NCI-H2107 (cell line): ENCODE measurements around the gene XKR7.

Experiments
- DNase-seq: peaks from one replicate; lab custom pipeline; 2025; lab: John Stamatoyannopoulos, UW

The XKR7 gene

DNA sequence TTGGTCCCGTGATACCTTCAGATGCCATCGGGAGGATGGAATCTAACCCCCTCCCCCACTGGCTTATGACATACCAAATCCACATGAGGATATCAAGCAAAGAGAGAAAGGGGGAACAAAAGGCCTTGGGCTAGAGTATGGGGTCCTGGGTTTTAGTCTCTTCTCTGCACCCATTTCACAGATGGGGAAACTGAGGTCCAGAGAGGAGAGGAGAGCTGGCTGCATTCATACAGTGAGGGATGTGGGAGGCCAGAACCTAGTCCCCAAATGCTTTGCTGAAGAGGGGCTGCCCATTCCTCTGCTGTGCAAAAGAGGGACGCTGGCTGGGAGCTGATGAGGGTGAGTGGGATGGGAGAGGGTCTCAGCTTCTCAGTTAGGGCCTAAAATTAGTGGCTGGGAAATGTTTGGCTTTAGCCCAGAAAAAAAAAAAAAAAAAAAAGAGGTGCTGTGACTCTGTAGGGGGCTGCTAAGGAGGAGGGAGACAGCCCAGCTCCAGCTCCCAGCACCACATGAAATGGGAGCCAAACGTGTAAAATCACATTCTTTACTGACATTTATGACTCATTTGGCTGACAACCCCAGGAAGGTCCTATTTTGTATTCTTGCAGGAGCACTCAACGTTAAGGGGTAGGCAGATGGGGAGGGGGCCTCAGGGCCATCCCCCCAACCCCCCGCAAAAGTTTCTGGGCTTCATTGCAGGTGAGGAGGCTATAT lies 11.9 kb downstream of the XKR7 start:
- no peak for DNase-seq

- no peak for DNase-seq
These were observed 13.8 kb downstream of the XKR7 start for GRCh38 chr20:31981784-31982183.

DNA sequence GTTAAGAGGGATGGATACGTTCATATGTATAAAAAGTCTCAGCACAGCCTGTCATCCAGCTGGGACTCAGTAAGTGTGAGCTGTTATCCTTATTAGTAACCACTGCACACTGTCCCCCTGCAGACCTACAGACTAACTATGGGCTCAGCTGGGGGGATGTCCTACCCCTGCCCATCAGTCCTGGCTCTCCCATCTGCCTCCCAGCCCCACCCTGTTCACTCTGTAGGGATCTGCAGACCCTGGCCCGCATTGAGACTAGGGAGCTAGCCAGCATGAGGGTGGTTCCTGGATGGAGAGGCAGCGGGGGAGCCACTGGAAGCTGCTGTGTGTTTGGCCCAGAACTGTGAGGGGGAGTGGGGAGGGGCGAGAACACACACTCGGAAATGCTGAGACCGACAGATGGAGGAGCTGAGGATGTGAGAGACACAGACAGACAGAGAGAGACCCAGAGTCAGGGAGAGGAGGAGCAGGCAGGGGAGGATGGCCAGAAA lies 17.1 kb downstream of the XKR7 start:
- DNase-seq: no peak

- no peak for DNase-seq
These were observed 19.8 kb downstream of the XKR7 start for GRCh38 chr20:31987744-31988143.

- no peak for DNase-seq
These were observed 20.6 kb downstream of the XKR7 start for GRCh38 chr20:31988430-31989015.

DNA sequence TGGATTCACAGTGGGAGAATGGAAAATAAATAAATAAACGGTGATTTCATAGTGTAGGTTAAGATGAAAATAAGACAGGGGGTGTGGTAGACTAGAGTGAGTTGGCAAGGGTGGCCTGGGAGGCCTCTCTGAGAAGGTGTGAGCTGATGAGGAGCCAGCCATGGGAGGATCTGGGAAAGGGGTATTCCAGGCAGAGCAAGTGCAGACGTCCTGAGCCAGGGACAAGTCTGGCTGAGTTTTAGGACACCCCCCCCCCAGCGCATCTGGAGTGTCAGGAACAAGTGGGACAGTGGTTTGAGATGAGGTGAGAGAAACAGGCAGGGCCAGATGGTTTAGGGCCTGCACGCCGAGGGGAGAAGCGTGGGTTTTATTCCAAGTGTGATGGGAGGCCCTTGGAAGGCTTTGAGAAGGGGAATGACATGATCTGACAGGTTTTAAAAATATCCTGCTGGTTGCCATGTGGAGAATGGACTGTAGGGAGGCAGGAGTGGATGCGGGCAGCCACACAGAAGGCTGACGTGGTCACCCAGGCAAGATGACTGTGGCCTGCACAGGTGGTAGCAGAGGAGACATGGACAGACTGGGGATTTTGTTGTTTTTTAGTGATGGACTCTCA lies 21.2 kb downstream of the XKR7 start:
- no peak for DNase-seq

DNA sequence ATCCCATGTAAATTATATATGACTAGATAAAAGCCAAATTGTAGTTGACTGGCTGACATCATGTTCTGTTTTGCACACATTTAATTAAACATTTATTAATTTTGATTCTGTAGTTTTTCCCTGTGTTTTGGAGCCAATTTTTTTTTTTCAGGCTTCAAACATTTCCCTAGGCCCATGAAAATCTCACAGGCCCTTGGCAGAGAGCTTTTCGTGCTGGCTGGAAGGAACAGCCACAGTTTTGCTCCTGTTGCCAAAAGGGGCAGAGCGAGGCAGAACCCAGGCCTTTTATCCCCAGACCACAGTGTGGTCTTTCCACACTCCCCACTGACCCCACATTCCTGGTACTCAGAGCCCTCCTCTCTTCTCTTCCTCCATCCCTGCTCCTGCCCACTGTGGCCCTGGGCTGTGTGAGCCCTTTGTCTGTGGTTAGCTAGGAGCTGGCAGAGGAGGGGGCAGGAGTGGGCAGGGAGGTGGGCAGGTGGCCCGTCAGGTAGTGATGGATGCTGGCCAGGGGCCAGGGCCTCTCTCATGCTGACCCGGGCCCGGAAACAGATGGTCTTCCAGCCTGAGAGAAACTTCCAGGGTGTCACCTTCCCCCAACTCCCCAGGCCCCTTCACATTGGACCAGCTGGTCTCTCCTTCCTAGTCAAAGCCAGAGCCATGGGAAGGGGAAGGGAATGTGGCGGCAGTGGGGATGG lies 22.8 kb downstream of the XKR7 start:
- DNase-seq: no peak

DNA sequence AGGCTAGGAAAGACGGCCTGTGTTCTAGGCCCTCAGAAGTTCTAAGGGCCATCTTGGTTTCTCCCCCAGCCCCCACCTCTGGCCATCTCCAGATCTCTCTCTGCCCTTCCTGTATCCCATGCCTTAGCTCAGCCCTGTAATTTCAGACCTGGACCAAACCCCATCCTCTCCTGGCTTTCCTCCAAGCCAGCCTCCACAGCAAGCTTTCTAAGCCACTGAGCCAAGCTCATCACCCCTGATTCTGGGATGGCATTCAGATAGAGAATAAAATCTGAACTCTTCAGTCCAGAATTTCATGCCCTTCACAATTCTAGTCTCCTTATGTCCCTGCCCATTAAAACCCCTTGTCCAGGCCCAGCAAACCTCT lies 23.4 kb downstream of the XKR7 start:
- DNase-seq: no peak

GRCh38 chr20:31992086-31992485 lies 24.1 kb downstream of the XKR7 start:
- DNase-seq: no peak

GRCh38 chr20:31996996-31997395 lies 29.0 kb downstream of the XKR7 start:
- DNase-seq: no peak

GRCh38 chr20:31998246-31998645 lies 30.3 kb downstream of the XKR7 start:
- no peak for DNase-seq

DNA sequence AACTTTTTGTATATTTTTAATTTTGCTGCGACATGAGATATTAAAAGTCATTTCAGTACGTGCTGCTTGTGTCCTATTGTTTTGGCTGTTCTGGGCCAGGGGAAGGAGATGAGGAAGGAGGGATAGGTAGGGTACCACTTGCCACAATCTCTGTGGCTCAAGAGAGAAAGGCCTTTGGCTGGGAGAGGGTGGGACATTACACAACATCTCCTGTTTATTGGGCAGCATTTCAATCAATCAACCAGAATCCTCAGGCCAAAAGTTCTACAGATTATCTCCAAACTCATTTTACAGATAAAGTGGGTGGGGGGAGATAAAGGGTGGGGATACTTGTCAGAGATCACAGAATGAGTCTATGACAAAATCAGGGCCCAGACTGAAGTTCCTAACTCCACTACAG lies 35.4 kb downstream of the XKR7 start:
- no peak for DNase-seq

GRCh38 chr20:32004963-32005362 lies 37.0 kb downstream of the XKR7 start:
- no peak for DNase-seq

GRCh38 chr20:32006053-32006452 lies 38.1 kb downstream of the XKR7 start:
- no peak for DNase-seq

- no peak for DNase-seq
These were observed 39.2 kb downstream of the XKR7 start for GRCh38 chr20:32006841-32007786.

- no peak for DNase-seq
These were observed 40.1 kb downstream of the XKR7 start for GRCh38 chr20:32007787-32008616.

DNA sequence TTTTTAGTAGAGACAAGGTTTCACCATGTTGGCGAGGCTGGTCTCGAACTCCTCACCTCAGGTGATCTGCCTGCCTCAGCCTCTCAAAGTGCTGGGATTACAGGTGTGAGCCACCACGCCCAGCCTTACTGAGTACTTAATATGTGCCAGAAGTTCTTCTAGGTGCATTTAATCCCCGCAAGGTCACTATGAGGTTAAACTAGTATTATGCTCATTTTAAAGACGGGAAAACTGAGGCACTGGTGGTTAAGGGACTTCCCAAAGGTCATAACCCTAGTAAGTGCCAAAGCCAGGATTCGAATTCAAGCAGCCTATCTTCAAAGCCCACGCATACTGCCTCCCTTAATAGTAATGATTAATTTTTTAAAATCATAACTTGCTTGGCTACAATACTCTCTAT lies 41.6 kb downstream of the XKR7 start:
- no peak for DNase-seq

- no peak for DNase-seq
These were observed 42.1 kb downstream of the XKR7 start, which contains the start of gene CCM2L for GRCh38 chr20:32010101-32010500. Gene CCM2L (plus strand): TSS chr20:32010438. CDS start chr20:32010455, 17 bp downstream.

DNA sequence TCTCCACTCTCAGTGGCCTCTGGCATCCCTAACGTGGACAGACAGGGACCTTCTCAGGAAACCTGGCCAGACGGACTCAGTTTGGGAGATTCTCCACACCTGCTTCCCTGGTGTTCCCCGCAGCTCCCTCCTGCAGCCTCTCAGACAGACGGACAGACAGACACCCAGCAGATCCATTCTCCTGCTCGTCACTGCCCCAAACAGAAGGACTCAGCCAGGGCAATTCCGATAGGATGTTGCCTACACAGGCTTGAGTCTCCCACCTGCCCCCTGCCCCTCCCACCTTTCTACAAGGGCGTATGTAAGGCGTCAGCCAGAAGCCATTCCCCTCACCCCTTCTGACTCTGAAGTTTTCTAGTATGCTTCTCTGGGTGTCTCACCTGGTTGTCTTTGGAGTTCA lies 42.7 kb downstream of the XKR7 start:
- DNase-seq: no peak

DNA sequence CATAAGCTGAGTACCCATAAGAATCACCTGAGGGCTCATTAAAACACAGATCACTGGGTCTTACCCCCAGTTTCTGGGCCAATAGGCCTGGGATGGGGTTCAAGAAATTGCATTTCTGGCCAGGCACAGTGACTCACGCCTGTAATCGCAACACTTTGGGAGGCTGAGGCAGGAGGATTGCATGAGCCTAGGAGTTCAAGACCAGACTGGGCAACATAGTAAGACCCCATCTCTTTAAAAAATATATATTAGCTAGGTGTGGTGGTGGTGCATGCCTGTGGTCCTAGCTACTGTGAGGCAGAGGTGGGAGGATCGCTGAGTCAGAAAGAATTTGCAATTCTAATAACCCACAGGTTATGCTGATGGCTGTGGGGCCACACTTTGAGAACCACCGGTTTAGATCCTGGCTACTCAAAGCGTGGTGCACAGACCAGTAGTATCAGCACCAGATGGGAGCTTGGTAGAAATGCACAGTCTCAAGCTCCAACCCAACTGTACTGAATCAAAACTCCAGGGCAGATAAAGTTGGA lies 44.3 kb downstream of the XKR7 start:
- DNase-seq: no peak
